Lung microvascular endothelial cell (primary cell): ENCODE data around the gene UHMK1. TPM values are rescaled to one million over a fixed set of nuclear protein-coding genes. Genes with fewer than 3 reads are reported as not detected.
A peak's percentile ranks its signal among the peaks of the same experiment; 100 is the strongest.
"Not testable (repeated sequence)": the region's sequence is repeated elsewhere in the genome, so short reads cannot be mapped to it uniquely, and the experiment has no call there.

ENCODE experiments used
- DNase-seq, 2 donors: peaks; one replicate each; pipeline versions ENCODE4 v3.0.0 to v3.0.0-alpha.2; 2010; ENCODE audit warnings: low read depth in 2 of 2
- total RNA-seq: library from RNA; depleted of rRNA; stranded (reverse); fragments of >200 nt; gene quantifications from 2 replicates; pipeline ENCODE4 v1.2.1, GENCODE V29; 2014

Gene UHMK1
- total RNA-seq, 1 donor from 2014 or later: 49.8 TPM

GRCh38 chr1:162565460-162565859 lies 67.8 kb downstream of the UHMK1 start:
- DNase-seq: no peak

- no peak for DNase-seq
Observed at GRCh38 chr1:162566870-162567269, 69.3 kb downstream of the UHMK1 start.

GRCh38 chr1:162568802-162569201 lies 71.2 kb downstream of the UHMK1 start:
- peak in 1 of 2 donors; percentile 18 for DNase-seq

DNA sequence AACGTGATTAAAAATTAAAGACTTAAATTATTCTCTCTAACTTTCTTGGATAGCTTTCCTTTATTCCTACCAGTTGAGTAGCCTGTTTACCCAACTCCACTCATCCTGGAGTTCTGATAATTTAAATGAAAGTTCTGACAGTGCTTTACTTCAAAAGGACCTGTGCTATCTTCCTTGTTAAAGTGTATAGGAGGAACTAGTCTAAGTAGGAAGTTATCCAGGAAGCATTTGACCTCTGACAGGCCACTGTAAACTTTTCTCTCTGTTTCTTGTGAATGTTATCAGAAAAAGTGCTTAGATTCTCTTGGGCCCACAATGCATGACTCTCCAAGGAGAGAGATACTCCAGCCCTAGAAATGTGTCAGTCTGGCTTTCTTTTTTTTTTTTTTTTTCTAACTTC lies 73.1 kb downstream of the UHMK1 start:
- no peak for DNase-seq

- DNase-seq: not testable (repeated sequence)
Observed at GRCh38 chr1:162571121-162571520, 73.5 kb downstream of the UHMK1 start.

GRCh38 chr1:162571696-162572095 lies 74.1 kb downstream of the UHMK1 start:
- DNase-seq: no peak

DNA sequence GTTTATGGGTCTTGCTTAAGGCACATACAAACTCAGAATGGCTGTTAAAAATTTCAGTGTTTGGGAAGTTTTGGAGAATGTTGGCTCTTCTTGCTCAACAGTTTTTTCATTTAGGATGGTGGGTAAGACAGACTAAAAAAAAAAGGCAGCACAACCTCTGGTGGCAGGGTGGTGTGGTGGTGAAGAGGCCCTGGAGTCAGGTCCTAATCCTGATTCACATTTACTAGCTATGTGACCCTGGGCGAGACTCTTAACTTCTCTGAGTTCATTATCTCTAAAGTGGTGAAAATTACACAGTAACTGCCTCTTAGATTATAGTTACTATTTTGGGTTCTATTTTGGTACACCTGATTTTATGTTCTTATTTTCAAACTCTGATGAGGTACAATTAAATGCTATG lies 75.5 kb downstream of the UHMK1 start:
- DNase-seq: no peak

GRCh38 chr1:162578071-162578700 lies 80.6 kb downstream of the UHMK1 start:
- DNase-seq: no peak

GRCh38 chr1:162578936-162579335 lies 81.3 kb downstream of the UHMK1 start:
- DNase-seq: no peak

Other genes starting within 250 kb of the UHMK1 start
- not detected in 2 replicates for gene SPATA46, start 121.0 kb upstream of the UHMK1 start, total RNA-seq
- under 0.01 TPM in 2 replicates for gene C1orf226, start 116.1 kb upstream of the UHMK1 start, total RNA-seq
- gene SH2D1B, start 85.7 kb upstream of the UHMK1 start, total RNA-seq: 0.22 TPM in 1 of 2 replicates, not detected in the other
- gene UAP1, start 63.9 kb downstream of the UHMK1 start, total RNA-seq: 37.9 and 41.2 TPM in 2 replicates
- 3.4 and 9.2 TPM in 2 replicates for gene DDR2, start 134.6 kb downstream of the UHMK1 start, total RNA-seq